SHP77 treated with DMSO at 0.1 percent for 48 hours (cell line): ENCODE data around the gene MCM3AP.
A peak's percentile ranks its signal among the peaks of the same experiment; 100 is the strongest.
"Not testable (repeated sequence)": the region's sequence is repeated elsewhere in the genome, so short reads cannot be mapped to it uniquely, and the experiment has no call there.

Experiments
- DNase-seq: peaks from one replicate; lab custom pipeline; 2025; lab: John Stamatoyannopoulos, UW

The MCM3AP gene

DNA sequence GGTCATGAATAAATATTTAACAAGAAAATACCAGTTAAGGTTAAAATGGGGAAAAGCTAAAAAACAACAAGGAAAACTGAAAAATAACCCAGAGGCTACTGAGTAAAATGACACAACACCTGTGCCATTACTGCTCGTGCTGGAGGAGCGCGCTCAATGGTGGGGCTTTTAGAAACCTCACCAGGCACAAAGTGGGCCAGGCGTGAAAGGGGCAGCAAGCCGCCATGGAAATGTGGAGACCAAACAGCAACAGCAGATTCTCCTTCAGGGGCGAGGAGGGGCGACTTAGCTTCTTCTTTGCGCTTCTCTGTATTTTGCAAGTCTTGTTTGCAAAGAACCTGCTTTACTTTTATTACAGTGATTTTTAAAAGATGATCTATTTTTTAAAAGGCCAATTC lies 82.2 kb downstream of the MCM3AP start:
- DNase-seq = no peak

DNA sequence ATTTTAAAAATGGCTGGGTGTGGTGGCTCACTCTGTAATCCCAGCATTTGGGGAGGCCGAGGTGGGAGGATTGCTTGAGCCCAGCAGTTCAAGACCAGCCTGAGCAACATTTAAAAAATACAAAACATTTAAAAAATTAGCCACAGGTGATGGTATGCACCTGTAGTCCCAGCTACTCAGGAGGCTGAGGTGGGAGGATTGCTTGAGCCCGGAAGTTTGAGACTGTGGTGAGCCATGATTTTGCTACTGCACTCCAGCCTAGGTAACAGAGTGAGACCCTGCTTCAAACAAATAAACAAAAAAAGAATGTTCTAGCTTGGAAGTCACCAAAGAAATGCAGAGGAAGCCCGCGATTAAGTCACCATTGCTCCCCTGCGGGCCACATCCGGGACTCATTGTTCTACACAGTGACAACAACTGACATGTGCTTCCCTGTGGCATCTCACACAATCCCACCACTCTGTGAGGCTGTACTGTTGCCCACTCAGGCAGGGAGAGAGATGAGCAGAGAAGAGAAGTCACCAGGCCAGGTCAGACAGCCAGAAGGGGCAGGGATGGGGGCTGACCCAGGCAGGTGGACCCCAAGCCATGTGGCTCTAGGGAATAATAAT lies 82.7 kb downstream of the MCM3AP start:
- DNase-seq = no peak

DNA sequence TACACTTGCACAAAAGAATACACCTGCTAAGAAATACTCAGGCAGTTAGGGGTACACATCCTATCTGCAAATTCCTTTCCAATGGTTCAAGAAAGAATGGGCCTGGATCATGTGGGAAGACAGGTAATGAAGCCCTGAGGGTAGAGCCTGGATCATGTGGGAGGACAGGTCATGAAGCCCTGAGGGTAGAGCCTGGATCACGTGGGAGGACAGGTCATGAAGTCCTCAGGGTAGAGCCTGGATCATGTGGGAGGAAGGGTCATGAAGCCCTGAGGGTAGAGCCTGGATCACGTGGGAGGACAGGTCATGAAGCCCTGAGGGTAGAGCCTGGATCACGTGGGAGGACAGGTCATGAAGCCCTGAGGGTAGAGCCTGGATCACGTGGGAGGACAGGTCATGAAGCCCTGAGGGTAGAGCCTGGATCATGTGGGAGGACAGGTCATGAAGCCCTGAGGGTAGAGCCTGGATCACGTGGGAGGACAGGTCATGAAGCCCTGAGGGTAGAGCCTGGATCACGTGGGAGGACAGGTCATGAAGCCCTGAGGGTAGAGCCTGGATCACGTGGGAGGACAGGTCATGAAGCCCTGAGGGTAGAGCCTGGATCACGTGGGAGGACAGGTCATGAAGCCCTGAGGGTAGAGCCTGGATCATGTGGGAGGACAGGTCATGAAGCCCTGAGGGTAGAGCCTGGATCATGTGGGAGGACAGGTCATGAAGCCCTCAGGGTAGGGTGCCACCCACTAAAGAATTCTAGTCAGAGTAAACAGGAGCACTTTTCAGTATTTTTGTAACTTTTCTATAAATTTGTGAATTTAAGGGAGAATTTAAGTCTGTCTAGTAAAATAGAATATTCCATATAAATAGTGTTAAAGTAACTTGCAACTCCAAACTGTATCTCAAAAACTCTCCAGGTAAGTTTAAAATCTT lies 84.3 kb downstream of the MCM3AP start:
- DNase-seq = not testable (repeated sequence)

DNA sequence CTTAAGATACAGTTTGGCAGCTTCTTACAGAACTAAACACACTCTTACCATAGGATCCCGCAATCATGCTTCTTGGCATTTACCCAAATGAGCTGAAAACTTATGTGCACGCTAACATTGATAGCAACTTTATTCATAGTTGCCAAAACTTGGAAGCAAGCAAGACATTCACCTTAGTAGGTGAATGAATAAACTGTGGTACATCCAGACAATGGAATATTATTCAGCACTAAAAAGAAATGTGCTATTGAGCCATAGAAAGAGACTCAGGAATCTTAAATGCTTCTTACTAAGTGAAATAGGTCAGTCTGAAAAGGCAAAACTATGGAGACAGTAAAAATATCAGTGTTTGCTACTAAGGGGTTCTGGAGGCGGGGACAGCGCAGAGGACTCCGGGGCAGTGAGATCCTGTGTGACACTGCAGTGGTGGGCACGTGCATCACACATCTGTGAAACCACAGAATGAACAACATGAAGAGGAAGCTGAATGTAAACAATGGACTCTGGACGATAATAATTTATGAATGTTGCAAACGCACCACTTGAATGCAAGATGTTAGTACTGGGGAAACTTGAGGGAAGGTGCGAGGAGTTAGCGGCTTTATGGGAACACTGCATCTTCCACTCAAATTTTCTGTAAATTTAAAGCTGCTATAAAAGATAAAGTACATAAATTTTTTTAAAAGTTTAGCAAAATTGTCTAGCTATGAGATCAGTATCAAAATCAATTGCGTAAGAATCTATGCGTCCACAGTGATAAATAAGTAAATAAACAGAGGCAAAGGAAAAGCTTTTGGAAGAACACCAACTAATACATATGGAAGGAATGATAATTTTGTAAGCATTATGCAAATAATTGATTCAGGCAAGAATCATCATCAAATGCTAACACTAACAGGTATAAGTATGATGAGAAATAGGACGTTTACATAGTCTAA lies 85.7 kb downstream of the MCM3AP start:
- DNase-seq = no peak

DNA sequence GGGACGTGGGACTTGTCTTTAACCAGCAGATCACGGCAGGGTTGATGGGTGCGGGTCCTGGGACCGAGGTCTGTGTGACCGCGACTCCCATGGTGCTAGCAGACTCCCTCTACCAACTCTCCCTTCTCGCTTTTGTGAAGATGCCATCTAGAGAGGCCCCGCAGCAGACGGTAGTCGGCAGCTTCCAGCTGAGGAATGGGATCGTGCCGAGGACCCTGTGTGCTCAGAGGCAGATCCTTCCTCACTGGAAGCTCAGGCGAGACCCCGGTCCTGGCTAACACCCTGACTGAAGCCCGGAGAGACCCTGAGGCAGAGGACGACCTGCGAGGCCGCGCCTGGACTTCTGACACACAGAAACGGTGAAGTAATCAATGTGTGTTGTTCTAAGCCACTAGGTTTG lies 88.7 kb downstream of the MCM3AP start:
- DNase-seq = no peak

DNA sequence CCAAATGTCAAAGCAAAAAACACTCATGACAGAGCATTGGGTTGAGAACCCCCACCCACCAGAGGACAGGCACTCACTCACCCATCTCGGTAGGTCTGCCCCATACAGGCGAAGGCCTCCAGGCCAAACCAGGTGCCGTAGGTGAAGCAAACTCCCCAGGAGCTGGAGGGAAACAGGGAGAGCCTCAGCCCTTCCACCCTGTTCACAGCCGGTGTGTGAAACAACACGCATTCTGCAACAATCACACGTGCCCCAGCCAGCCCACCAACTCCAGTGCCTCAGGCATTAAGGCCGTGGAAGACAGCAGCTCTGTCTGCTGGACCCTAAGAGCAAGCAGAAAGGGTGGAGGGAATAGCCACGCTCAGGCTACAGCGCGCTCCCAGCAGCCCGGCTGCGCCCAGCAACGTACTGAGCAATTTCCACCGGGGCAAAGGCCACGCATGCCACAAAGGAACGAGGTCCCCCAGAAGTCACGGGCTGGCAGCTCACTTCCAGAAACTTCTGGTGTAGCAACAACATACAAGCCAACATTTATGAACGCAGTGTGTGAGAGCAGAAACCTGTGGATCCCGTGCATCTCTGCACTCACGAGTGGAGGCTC lies 89.7 kb downstream of the MCM3AP start:
- no peak for DNase-seq

DNA sequence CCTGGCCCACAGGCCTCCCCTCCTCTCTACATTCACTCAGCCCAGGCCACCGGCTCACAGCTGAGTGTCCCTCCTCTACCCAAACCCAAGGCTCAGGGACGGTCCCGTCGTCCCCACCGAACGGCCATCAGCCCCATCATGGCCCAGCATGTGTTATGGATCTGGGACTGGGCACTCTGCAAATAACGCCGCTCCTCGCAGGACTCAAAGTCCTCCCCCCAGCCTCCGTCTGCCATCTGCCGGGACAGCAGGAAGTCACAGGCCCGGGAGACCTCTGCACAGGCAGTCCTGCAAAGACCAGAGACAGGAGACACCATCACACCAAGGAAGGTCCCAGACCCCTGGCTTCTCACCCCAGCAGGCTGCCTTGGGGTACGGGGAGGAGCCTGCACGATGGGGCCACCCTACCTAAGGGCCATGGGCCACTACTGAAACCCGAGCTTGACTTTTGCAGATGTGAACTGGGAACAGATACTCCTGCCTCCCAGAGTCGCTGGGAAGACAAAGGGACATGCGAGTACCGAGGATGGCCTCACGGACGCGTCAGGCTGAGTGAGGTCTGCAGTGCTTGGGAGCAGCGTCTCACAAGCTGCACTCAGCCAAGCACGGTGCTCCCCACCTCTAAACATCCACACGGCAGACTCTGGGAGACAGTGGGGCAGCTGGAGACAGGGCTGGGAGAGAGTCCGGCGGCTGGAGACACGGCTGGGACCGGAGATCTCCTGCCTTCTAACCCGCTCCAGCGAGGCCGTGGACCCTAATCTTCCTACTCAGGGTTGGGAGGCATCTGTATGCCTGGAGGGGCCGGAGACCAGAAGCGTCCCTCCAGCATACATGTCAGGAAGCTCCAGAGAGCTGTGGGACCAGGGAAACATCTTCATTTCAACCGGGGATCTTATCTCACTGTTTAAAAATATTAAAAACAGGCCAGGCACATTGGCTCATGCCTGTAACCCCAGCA lies 90.8 kb downstream of the MCM3AP start:
- DNase-seq = no peak

DNA sequence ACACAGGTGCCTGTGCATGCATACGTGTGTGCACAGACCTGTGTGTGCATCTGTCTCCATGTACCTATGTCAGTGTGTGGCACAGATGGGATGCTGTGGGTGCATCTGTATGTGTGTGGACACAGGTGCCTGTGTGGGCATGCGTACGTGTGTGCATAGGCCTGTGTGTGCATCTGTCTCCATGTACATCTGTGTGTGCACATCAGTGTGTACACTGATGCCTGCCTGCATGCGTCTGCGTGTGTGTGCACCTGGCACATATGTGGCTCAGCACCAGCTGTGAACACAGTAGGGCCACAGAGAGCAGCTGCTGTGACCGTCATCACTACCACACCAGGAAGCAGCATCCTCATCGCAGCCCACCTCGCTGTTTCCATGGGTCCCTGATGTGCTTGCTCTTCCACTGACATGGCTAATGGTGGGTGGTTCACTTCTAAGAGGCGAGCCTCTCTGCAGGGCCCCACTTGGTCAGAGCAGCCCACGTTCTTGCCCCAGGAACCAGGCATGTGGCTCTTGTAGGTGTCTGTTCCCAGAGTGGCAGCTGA lies 91.5 kb downstream of the MCM3AP start:
- DNase-seq = no peak

DNA sequence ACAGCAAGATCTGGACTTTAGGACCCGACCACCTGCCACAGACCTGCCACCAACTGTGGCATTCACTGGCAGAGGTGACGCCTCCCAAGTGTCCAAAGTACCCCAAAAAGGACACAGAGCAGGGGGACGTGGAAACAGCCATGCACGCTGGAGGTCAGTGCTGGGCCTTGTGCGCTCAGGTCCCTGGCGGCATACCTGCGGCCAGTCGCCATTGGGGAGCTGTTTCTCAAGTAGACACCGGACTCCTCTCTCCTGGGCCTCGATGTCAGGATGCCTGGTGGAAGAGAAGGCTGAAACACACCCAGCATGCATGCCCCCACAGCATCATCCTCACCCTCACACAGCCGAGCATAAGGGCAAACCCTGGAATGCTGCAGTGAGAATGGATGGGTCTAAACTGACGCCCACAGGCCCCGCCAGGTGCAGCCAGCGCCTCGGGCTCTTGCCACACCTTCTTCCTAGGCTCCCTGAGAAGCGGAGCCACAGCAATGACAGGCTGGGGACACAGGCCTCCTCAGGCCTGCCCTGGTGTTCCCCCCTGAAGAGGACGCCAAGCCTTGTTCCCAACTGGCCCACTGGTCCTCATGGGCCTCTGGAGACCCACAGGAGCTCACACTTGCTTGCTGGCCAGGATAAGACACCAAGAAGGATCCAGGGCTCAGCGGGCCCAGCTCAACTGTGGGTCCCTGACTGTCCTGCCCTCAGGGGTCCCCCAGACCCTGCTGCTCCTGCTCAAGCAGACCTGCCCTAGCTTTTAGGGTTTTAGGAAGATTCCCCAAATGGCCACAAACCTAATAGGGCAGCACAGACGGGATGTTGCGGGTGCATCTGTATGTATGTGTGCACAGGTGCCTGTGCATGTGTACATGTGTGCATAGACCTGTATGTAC lies 93.5 kb downstream of the MCM3AP start:
- DNase-seq = no peak

DNA sequence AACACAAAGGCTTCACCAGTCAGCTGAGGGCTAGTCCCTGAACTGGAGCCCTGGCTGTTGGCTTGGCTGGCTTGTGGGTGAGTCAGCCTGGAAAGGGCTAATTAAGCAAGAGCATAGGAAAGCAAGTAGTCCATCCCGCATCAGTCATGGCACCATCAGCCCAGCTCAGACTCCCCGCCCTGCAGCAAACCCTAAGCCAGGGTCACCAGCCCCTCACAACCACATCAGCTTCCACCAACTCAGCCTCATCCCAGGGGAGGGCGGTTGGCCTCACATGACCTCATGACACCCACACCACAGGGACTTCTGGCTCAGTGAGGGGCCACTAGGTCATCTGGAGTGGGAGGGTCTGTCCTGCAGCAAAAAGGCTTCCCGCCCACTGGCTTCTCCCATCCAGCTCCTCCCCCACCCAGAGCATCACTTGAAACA lies 94.1 kb downstream of the MCM3AP start:
- no peak for DNase-seq

DNA sequence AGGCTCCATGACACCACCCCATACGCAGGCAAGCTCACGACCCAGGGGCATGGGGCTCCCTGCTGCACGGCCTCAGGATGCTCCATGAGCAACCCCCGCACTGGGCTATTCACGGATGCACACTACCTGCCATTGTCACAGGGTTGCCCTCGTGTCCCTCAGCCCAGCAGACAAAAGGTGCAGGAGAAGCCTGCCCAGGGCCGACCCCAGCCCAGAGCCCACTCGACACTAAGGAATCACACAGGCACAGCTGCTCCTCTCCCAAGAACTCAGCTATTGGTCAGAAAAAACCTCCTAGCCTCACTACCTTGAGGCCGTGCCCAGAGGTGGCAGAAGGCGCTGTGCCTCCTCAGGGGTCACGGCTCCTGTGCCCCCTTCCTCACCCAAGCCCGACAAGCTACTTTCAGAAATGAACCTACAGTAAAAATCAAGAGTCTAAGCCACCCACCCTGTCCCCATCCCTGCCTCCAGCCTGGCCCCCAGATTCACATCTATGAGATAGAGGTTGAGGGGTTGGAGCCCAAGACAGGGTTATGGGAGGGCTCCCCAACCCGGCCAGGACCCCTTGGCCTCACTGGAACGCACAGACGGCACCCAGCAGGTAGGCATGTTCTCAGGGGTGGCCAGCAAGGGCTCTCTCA lies 94.8 kb downstream of the MCM3AP start:
- DNase-seq = no peak

DNA sequence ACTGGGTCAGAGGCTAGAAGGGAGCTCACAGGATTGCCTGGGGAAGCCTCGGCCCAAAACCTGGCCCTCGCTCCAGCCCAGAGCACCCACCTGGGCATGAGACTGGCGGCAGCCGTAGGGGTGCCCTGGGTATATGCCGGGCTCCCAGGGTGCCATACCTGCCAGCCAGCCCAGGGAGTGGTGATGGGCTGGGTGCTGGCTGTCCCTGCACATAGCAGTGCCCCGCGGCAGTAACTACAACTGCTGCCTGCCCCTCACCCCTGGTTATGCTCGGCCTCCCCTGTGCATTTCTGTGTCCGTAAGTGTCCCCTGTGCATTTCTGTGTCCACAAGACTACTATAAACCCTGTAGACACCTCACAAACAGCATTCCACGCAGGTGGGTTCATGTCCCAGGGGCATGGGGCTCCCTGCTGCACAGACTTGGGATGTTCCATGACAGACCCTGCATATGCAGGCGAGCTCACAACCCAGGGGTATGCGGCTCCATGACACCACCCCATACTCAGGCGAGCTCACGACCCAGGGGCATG lies 95.4 kb downstream of the MCM3AP start:
- DNase-seq = no peak

DNA sequence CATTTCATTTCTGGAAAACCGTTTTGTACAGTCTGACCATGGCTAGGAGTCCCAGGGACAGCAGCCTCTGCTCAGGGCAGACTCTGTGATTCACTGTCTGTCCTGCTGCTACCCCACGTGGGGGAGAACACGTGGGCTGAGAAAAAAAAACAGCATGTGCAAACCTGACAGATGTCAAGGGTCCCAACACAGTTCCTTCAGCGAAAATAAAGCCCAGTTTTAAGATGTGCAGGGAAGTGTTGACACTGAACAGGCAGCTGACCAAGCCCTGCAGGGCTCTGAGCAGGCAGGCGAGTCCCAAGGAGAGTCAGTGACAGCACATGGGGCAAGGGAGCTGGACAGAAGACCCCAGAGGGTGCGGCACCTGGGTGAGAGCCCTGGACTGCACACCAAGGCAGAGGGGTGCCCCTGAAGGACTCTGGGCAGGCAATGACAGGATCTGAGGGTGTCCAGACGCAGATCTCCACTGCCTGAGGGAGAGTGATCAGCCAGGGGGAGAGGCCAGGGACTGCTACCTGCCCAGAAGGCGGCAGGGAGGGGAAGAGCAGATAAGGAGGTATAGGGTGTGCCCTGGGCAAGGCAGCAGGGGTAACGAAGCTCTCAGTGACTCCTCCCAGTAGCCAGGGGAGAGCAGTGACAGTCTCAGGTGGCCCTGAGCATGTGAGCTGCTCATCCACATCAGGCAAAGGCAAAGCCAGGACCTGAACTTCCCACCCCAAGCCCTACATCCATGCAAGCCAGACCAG lies 96.0 kb downstream of the MCM3AP start:
- DNase-seq = no peak

DNA sequence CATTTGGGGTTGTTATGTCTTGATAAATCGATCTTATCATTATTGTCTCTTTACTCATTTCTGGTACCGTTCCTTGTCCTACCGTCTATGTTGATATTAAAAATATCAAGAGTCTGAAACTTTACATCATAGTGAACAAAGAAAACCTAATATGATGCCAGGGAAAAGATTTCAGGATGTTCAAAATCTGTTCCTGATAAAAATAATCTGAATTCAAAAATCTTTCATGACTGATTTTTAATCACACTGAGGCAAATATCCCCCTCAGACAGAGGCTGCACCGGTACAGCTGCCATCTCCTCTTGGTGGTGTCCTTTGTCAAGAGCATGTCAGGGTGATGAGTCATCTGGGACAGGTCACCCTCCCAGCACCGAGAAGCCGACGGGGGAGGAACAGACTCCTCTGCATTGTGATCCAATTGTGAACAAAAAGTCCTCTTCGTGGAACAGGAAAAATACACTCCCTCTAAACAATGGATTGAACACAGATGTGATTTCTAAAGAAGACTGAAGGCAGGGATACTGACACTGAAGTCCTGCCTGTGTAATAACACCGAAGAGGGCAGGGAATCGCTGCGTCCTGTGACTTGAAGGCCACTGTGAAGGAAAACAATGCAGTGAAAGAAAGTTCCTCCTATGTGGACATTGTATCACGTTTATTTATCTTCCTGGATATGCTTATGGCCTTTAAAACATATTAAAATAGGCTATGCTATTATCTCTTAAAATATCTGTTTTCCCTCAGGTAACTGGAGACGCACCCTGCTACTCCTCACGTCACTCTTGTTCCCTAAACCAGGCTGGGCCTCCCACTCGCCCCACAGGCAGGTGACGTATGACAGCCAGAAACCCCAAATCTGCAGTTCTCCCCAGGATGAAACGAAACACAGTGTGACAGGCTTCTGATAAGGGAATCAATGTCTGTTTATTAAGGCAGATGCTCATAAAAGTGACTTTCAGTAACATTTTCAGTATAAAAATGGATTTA lies 96.9 kb downstream of the MCM3AP start:
- peak; percentile 57 for DNase-seq

DNA sequence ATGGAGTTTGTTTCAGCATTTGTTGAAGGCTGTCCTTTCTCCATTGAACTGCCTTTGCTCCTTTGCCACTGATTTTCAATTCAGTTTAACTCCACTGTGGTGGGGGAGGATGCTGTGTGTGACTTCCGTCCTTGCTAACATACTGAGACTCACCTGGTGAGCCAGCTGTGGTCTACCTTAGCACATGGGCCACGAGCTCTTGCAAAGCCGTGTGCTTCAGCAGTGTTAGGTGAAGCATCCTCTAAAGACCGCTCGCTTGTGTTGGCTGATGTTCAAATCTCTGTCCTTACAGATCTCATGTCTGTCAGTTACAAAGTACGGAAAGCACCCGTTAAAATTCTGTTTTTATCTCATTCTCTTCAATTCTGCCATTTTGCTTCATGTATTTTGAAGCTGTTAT lies 97.6 kb downstream of the MCM3AP start:
- DNase-seq = no peak

DNA sequence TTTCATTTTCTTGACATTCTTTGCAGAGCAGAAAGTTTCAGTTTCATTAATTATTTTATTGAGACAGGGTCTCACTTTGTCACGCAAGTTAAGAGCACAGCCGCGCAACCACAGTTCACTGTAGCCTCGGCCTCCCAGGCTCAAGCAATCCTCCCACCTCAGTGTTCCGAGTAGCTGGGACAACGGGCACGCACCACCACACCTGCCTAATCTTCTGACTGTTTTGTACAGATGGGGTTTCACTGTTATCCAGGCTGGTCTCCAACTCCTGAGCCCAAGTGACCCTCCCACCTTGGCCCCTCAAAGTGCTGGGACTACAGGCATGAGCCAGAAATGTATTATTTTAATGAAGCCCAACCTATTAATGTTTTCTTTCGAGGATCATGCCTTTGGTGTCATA lies 98.2 kb downstream of the MCM3AP start:
- DNase-seq = no peak

DNA sequence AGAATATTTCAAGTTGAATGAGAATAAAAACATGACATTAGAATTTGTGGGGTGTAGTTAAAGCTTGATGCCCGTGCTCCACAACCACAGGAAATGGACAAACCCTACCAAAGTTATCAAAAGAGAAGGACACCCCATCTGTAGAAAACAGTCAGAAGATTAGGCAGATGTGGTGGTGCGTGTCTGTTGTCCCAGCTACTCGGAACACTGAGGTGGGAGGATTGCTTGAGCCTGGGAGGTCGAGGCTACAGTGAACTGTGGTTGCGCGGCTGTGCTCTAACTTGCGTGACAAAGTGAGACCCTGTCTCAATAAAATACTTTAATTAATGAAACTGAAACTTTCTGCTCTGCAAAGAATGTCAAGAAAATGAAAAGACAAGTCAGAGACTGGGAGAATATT lies 99.7 kb downstream of the MCM3AP start:
- no peak for DNase-seq
